Liver (tissue), 9 donors: ENCODE results near the gene TSGA10IP. TPM values are rescaled to one million over a fixed set of nuclear protein-coding genes. Genes with fewer than 3 reads are reported as not detected.

Experiments used
- DNase-seq: peaks from one replicate; pipeline ENCODE4 v3.0.0-alpha.2; 2017; ENCODE audit warnings: low spot score
- H3K27ac ChIP-seq, 2 donors: one replicate each; pipeline ENCODE4 v1.7.0; 2013; ENCODE audit warnings: inconsistent platforms in 2 of 2, low read length in 2 of 2, control low read depth in 1 of 2, low read depth in 1 of 2, mild to moderate bottlenecking in 1 of 2
- H3K27me3 ChIP-seq, 4 donors: one replicate each; pipeline versions ENCODE4 v1.6.1 to v1.7.0; 2013; ENCODE audit warnings: low read length in 3 of 4, inconsistent platforms in 1 of 4, mild to moderate bottlenecking in 1 of 4, moderate library complexity in 1 of 4; ENCODE audit not compliant: control insufficient read depth in 4 of 4, insufficient read depth in 4 of 4
- H3K36me3 ChIP-seq, 4 donors: one replicate each; pipeline versions ENCODE4 v1.6.1 to v1.7.0; 2013; ENCODE audit warnings: low read length in 3 of 4, mild to moderate bottlenecking in 3 of 4, low read depth in 1 of 4, moderate library complexity in 1 of 4; ENCODE audit not compliant: control insufficient read depth in 4 of 4, insufficient read depth in 3 of 4
- H3K4me1 ChIP-seq, 4 donors: one replicate each; pipeline versions ENCODE4 v1.6.1 to v1.7.0; 2013; ENCODE audit warnings: low read length in 3 of 4, mild to moderate bottlenecking in 3 of 4, moderate library complexity in 1 of 4; ENCODE audit not compliant: control insufficient read depth in 4 of 4, insufficient read depth in 4 of 4
- H3K4me3 ChIP-seq, 3 donors: one replicate each; pipeline versions ENCODE4 v1.6.1 to v1.7.0; 2013; ENCODE audit warnings: low read length in 3 of 3, control low read depth in 1 of 3, low read depth in 1 of 3, mild to moderate bottlenecking in 1 of 3
- H3K9ac ChIP-seq, 2 donors: one replicate each; pipeline ENCODE4 v1.7.0; 2013; ENCODE audit warnings: low read length in 2 of 2, mild to moderate bottlenecking in 2 of 2, moderate library complexity in 2 of 2, control low read depth in 1 of 2, low read depth in 1 of 2
- H3K9me3 ChIP-seq, 4 donors: one replicate each; pipeline versions ENCODE4 v1.6.1 to v1.7.0; 2013; ENCODE audit warnings: low read length in 3 of 4; ENCODE audit not compliant: control insufficient read depth in 4 of 4
- ATF3 ChIP-seq: IDR thresholded peaks from 2 replicates; pipeline ENCODE4 v1.6.1; 2016; ENCODE audit warnings: antibody characterized with exemption
- CTCF ChIP-seq: fragments of 150-350 bp; IDR thresholded peaks from 2 replicates; pipeline ENCODE4 v1.5.1; 2017; ENCODE audit warnings: improper control_type of control experiment, low read depth, low read length; ENCODE audit not compliant: missing input control
- FOXA1 ChIP-seq: IDR thresholded peaks from 2 replicates; pipeline ENCODE4 v1.6.1; 2016; ENCODE audit warnings: antibody characterized with exemption
- FOXA2 ChIP-seq: IDR thresholded peaks from 2 replicates; pipeline ENCODE4 v1.6.1; 2016; ENCODE audit warnings: antibody characterized with exemption
- GABPA ChIP-seq, 2 donors: IDR thresholded peaks in 1 of 2; conservative IDR thresholded peaks in 1 of 2; 2 replicates each; pipeline ENCODE4 v1.6.1; 2016; ENCODE audit warnings: antibody characterized with exemption in 2 of 2, mild to moderate bottlenecking in 1 of 2, moderate library complexity in 1 of 2
- HNF4G ChIP-seq: IDR thresholded peaks from 2 replicates; pipeline ENCODE4 v1.6.1; 2016; ENCODE audit warnings: antibody characterized with exemption
- JUND ChIP-seq, 2 donors: IDR thresholded peaks; 2 replicates each; pipeline ENCODE4 v1.6.1; 2016; ENCODE audit warnings: antibody characterized with exemption in 2 of 2
- MAX ChIP-seq: IDR thresholded peaks from 2 replicates; pipeline ENCODE4 v1.6.1; 2016; ENCODE audit warnings: antibody characterized with exemption
- NR2F2 ChIP-seq: IDR thresholded peaks from 2 replicates; pipeline ENCODE4 v1.6.1; 2016; ENCODE audit warnings: antibody characterized with exemption
- RAD21 ChIP-seq, 2 donors: IDR thresholded peaks; 2 replicates each; pipeline ENCODE4 v1.6.1; 2016; ENCODE audit warnings: antibody characterized with exemption in 2 of 2, mild to moderate bottlenecking in 2 of 2
- REST ChIP-seq: IDR thresholded peaks from 2 replicates; pipeline ENCODE4 v1.6.1; 2016; ENCODE audit warnings: antibody characterized with exemption, mild to moderate bottlenecking
- RXRA ChIP-seq, 2 donors: IDR thresholded peaks; 2 replicates each; pipeline ENCODE4 v1.6.1; 2017 to 2018; ENCODE audit warnings: antibody characterized with exemption in 2 of 2, mild to moderate bottlenecking in 1 of 2
- SP1 ChIP-seq: IDR thresholded peaks from 2 replicates; pipeline ENCODE4 v1.6.1; 2018; ENCODE audit warnings: antibody characterized with exemption, mild to moderate bottlenecking
- TAF1 ChIP-seq: conservative IDR thresholded peaks from 2 replicates; pipeline ENCODE4 v1.6.1; 2016; ENCODE audit warnings: antibody characterized with exemption, mild to moderate bottlenecking
- YY1 ChIP-seq: IDR thresholded peaks from 2 replicates; pipeline ENCODE4 v1.6.1; 2016; ENCODE audit warnings: antibody characterized with exemption, mild to moderate bottlenecking
- ZBTB33 ChIP-seq: IDR thresholded peaks from 2 replicates; pipeline ENCODE4 v1.6.1; 2016; ENCODE audit warnings: antibody characterized with exemption
- whole genome bisulfite sequencing: extraction: QIAGEN DNeasy Blood & Tissue Kit; methylation state at CpG from one replicate; pipeline ENCODE4 v1.1.7; 2013; 5-methylcytosine and 5-hydroxymethylcytosine counted together
- polyA plus RNA-seq, 2 donors: library from polyadenylated mRNA; stranded (reverse) in 1 of 2; unstranded in 1 of 2; fragments of 200-250 nt in 1 of 2; fragments of >200 nt in 1 of 2; fragmentation: Nextera tagmentation in 1 of 2; extraction: Ambion mirVana in 1 of 2; gene quantifications; one replicate each; pipeline versions ENCODE4 v1.2.1 to v1.2.3, GENCODE V29; 2013 to 2015
- total RNA-seq, 2 donors: library from RNA; depleted of rRNA; stranded (reverse); fragments of >200 nt; gene quantifications; one replicate each; pipeline ENCODE4 v1.2.3, GENCODE V29; 2014
- donor health status: healthy.
- donor health status: healthy.
- donor health status: healthy.
- donor health status: healthy.
- donor health status: healthy.

The TSGA10IP gene
- total and polyA plus RNA-seq, 4 donors, result 0.02 TPM; not detected in 3

- TF ChIP-seq YY1, result no peak
- TF ChIP-seq CTCF, result no peak
- no peak for TF ChIP-seq MAX
- TF ChIP-seq FOXA2, result no peak
- no peak for TF ChIP-seq NR2F2
- TF ChIP-seq SP1, result no peak
- WGBS, result 89% methylated on average over 13 of the region's 13 CpGs
- Histone ChIP-seq H3K36me3 (peaks cover 0 to 8% (median 3%) of the 10 kb centered on the region in 4 donors), H3K4me1 (peaks cover 4 to 17% (median 13%) of the 10 kb centered on the region in 4 donors), H3K4me3 (no peak overlapping the region), H3K9me3 (no peaks in the 10 kb centered on the region), H3K27ac (no peak overlapping the region), H3K27me3 (peaks cover 0 to under 1% (median 0%) of the 10 kb centered on the region in 4 donors), H3K9ac (no peak overlapping the region)
- DNase-seq, result no peak
Observed at GRCh38 chr11:66006134-66006890, 61.0 kb downstream of the TSGA10IP start.

- H3K4me3 ChIP-seq, result no peak overlapping the region
- 86% methylated on average over 4 of the region's 4 CpGs for WGBS
- TF ChIP-seq ZBTB33 (no peak), GABPA (IDR thresholded peaks at IDR 0.05 in 1 of 2, conservative IDR thresholded peaks at IDR 0.05 in 1 of 2) (no peak), RXRA (IDR thresholded peaks at IDR 0.05) (no peak), FOXA1 (no peak), YY1 (no peak), CTCF (no peak), FOXA2 (no peak), HNF4G (no peak), JUND (IDR thresholded peaks at IDR 0.05) (no peak), REST (no peak), RAD21 (IDR thresholded peaks at IDR 0.05) (no peak), ATF3 (no peak), NR2F2 (no peak), TAF1 (no peak)
- peaks cover 0 to 5% (median 0%) of the 10 kb centered on the region in 4 donors for H3K27me3 ChIP-seq
- peaks cover 4 to 13% (median 12%) of the 10 kb centered on the region in 4 donors for H3K4me1 ChIP-seq
- no peaks in the 10 kb centered on the region for H3K9me3 ChIP-seq
- H3K27ac ChIP-seq, result no peak overlapping the region
- DNase-seq, result no peak
- H3K9ac ChIP-seq, result no peak overlapping the region
- H3K36me3 ChIP-seq, result peaks cover 0 to 8% (median 3%) of the 10 kb centered on the region in 4 donors
Observed at GRCh38 chr11:66006891-66007176, 61.6 kb downstream of the TSGA10IP start.
